ENCODE results near the gene COL9A3. TPM values are rescaled to one million over a fixed set of nuclear protein-coding genes. Genes with fewer than 3 reads are reported as not detected.

COL9A3 gene
- total RNA-seq, 1 experiment from 2014 or later, result not detected

GRCh38 chr20:62829231-62830230 lies 12.7 kb downstream of the COL9A3 start:
- Mint-ChIP-seq H3K27ac (ENCODE audit: low read depth, unreplicated experiment) (no peak overlapping the region), H3K36me3 (ENCODE audit: insufficient read depth, unreplicated experiment) (no peaks in the 10 kb centered on the region), H3K27me3 (ENCODE audit: insufficient read depth, unreplicated experiment) (no peaks in the 10 kb centered on the region), H3K9me3 (ENCODE audit: unreplicated experiment) (no peaks in the 10 kb centered on the region), H3K4me1 (ENCODE audit: insufficient read depth, unreplicated experiment) (peaks cover 14% of the 10 kb centered on the region), H3K4me3 (ENCODE audit: unreplicated experiment) (no peak overlapping the region)
- ChIA-PET CTCF (no interaction called here), POLR2A (no interaction called here)
- TF ChIP-seq CTCF (IDR thresholded peaks at IDR 0.05; ENCODE audit: unreplicated experiment), result no peak
- DNase-seq (ENCODE audit: unreplicated experiment), result no peak
- BruUV-seq (replicated peaks), result no TSS peak
- intact Hi-C loops (cut with micrococcal nuclease), result no loop called here

GRCh38 chr20:62830251-62830650 lies 13.4 kb downstream of the COL9A3 start:
- POLR2A ChIA-PET, result no interaction called here
- CTCF ChIA-PET, result no interaction called here
- Mint-ChIP-seq H3K9me3 (ENCODE audit: unreplicated experiment) (no peaks in the 10 kb centered on the region), H3K4me3 (ENCODE audit: unreplicated experiment) (no peak overlapping the region), H3K4me1 (ENCODE audit: insufficient read depth, unreplicated experiment) (peaks cover 14% of the 10 kb centered on the region), H3K27ac (ENCODE audit: low read depth, unreplicated experiment) (no peak overlapping the region), H3K36me3 (ENCODE audit: insufficient read depth, unreplicated experiment) (peaks cover 2% of the 10 kb centered on the region), H3K27me3 (ENCODE audit: insufficient read depth, unreplicated experiment) (no peaks in the 10 kb centered on the region)
- no peak for TF ChIP-seq CTCF (IDR thresholded peaks at IDR 0.05; ENCODE audit: unreplicated experiment)
- no TSS peak for BruUV-seq (replicated peaks)
- DNase-seq (ENCODE audit: unreplicated experiment), result no peak
- intact Hi-C loops (cut with micrococcal nuclease), result no loop called here

GRCh38 chr20:62830821-62831220 lies 14.0 kb downstream of the COL9A3 start:
- H3K27me3 Mint-ChIP-seq (ENCODE audit: insufficient read depth, unreplicated experiment), result no peaks in the 10 kb centered on the region
- H3K36me3 Mint-ChIP-seq (ENCODE audit: insufficient read depth, unreplicated experiment), result peaks cover 5% of the 10 kb centered on the region
- DNase-seq (ENCODE audit: unreplicated experiment), result no peak
- H3K4me3 Mint-ChIP-seq (ENCODE audit: unreplicated experiment), result no peak overlapping the region
- no peaks in the 10 kb centered on the region for H3K9me3 Mint-ChIP-seq (ENCODE audit: unreplicated experiment)
- peaks cover 14% of the 10 kb centered on the region for H3K4me1 Mint-ChIP-seq (ENCODE audit: insufficient read depth, unreplicated experiment)
- ChIA-PET POLR2A (interaction anchor here (2.3 kb wide), 1 partner anchor 31 kb away, joined by 7 read pairs; the partner anchor contains the start of gene TCFL5), CTCF (no interaction called here)
- H3K27ac Mint-ChIP-seq (ENCODE audit: low read depth, unreplicated experiment), result no peak overlapping the region
- intact Hi-C loops (cut with micrococcal nuclease), result no loop called here
- BruUV-seq (replicated peaks), result no TSS peak
- no peak for TF ChIP-seq CTCF (IDR thresholded peaks at IDR 0.05; ENCODE audit: unreplicated experiment)

GRCh38 chr20:62831361-62831788 lies 14.5 kb downstream of the COL9A3 start:
- no TSS peak for BruUV-seq (replicated peaks)
- ChIA-PET POLR2A (interaction anchor here (0.6 to 2.3 kb wide), 4 partner anchors 15 to 56 kb away, joined by 3 to 7 read pairs (median 5); partner anchors contain the start of genes COL9A3 and TCFL5), CTCF (interaction anchor here (0.6 to 1.7 kb wide), 2 partner anchors 23 to 28 kb away, joined by 3 to 9 read pairs; no protein-coding TSS in a partner anchor)
- no peak for TF ChIP-seq CTCF (IDR thresholded peaks at IDR 0.05; ENCODE audit: unreplicated experiment)
- intact Hi-C loops (cut with micrococcal nuclease), result no loop called here
- Mint-ChIP-seq H3K9me3 (ENCODE audit: unreplicated experiment) (no peaks in the 10 kb centered on the region), H3K36me3 (ENCODE audit: insufficient read depth, unreplicated experiment) (peaks cover 5% of the 10 kb centered on the region), H3K27me3 (ENCODE audit: insufficient read depth, unreplicated experiment) (no peaks in the 10 kb centered on the region), H3K27ac (ENCODE audit: low read depth, unreplicated experiment) (no peak overlapping the region), H3K4me1 (ENCODE audit: insufficient read depth, unreplicated experiment) (peaks cover 14% of the 10 kb centered on the region), H3K4me3 (ENCODE audit: unreplicated experiment) (no peak overlapping the region)
- DNase-seq (ENCODE audit: unreplicated experiment), result no peak

Data from MCF 10A (cell line).